ENCODE results near the gene RELA. TPM values are rescaled to one million over a fixed set of nuclear protein-coding genes. Genes with fewer than 3 reads are reported as not detected.

The RELA gene
- total and polyA plus RNA-seq, 2 of the 13 experiments (the other 11 are each of a cell fraction or from before 2014, with no cell fraction given) = 21.4 to 40.5 TPM

- TF ChIP-seq TFAP4 (IDR thresholded peaks at IDR 0.05; ENCODE audit: borderline replicate concordance, low read depth) = peak; percentile 26; the same call in 1 of the 2 replicates
- no peak for TF ChIP-seq KDM6A (CRISPR knock-in tag; IDR thresholded peaks at IDR 0.05; ENCODE audit: low read depth)
- TF ChIP-seq ZNF724P (CRISPR knock-in tag; IDR thresholded peaks at IDR 0.05; ENCODE audit: borderline replicate concordance) = no peak
- no peak for TF ChIP-seq ZNF597 (CRISPR knock-in tag; IDR thresholded peaks at IDR 0.05)
- TF ChIP-seq MAF1 (CRISPR knock-in tag; IDR thresholded peaks at IDR 0.05; ENCODE audit: borderline replicate concordance) = no peak
- no peak for TF ChIP-seq FOXA3 (CRISPR knock-in tag; IDR thresholded peaks at IDR 0.05)
- no peak for TF ChIP-seq GRHL1 (CRISPR knock-in tag; conservative IDR thresholded peaks at IDR 0.05)
- TF ChIP-seq E2F1 (CRISPR knock-in tag; IDR thresholded peaks at IDR 0.05) = no peak
- TF ChIP-seq ISX (CRISPR knock-in tag; conservative IDR thresholded peaks at IDR 0.05) = no peak
- TF ChIP-seq ZNF333 (CRISPR knock-in tag; IDR thresholded peaks at IDR 0.05; ENCODE audit: borderline replicate concordance) = no peak
- TF ChIP-seq CREB1 (IDR thresholded peaks at IDR 0.05) = no peak
- no peak for TF ChIP-seq CREB1 (CRISPR knock-in tag; IDR thresholded peaks at IDR 0.05)
- no peak for TF ChIP-seq YY1 (IDR thresholded peaks at IDR 0.05; ENCODE audit: insufficient read depth, insufficient replicate concordance, low read depth, low read length)
- no peak for TF ChIP-seq PTBP1 (IDR thresholded peaks at IDR 0.05; ENCODE audit: low read depth, low read length, poor library complexity, severe bottlenecking)
- TF ChIP-seq BRF2 (CRISPR knock-in tag; IDR thresholded peaks at IDR 0.05) = 0 out of 2 replicates have a peak, but pooled peaks have one; percentile 29
- peak; percentile 73 for TF ChIP-seq TEAD3 (CRISPR knock-in tag; optimal IDR thresholded peaks at IDR 0.05; ENCODE audit: borderline replicate concordance)
- TF ChIP-seq GTF2F1 (IDR thresholded peaks at IDR 0.05; ENCODE audit: low read length) = no peak
- no peak for TF ChIP-seq NR2F2 (IDR thresholded peaks at IDR 0.05; ENCODE audit: borderline replicate concordance, low read depth)
- no peak for TF ChIP-seq GLMP (CRISPR knock-in tag; IDR thresholded peaks at IDR 0.05; ENCODE audit: borderline replicate concordance)
- 0 out of 2 replicates have a peak, but pooled peaks have one; percentile 36 for TF ChIP-seq ZNF772 (CRISPR knock-in tag; IDR thresholded peaks at IDR 0.05)
- TF ChIP-seq NKX3-1 (CRISPR knock-in tag; IDR thresholded peaks at IDR 0.05) = no peak
- peak; percentile 55 for TF ChIP-seq U2AF1 (optimal IDR thresholded peaks at IDR 0.05; ENCODE audit: low read depth, low read length)
- no peak for TF ChIP-seq HMG20B (CRISPR knock-in tag; conservative IDR thresholded peaks at IDR 0.05)
- no peak for TF ChIP-seq CREM (IDR thresholded peaks at IDR 0.05)
- no peak for TF ChIP-seq CREM (CRISPR knock-in tag; IDR thresholded peaks at IDR 0.05)
Measured at GRCh38 chr11:65637794-65638419, 24.8 kb downstream of the RELA start, which contains the start of gene SIPA1 (continued).

All from HepG2 (cell line).